ENCODE measurements around the gene TAF4B.

The TAF4B gene

GRCh38 chr18:26277374-26277773 is 51.1 kb downstream of the TAF4B start:
- H3K4me3 ChIP-seq (ENCODE audit: low read length), result no peak overlapping the region

GRCh38 chr18:26279428-26279827 is 53.2 kb downstream of the TAF4B start:
- no peak overlapping the region for H3K4me2 ChIP-seq (ENCODE audit: low read length)
- H3K79me2 ChIP-seq (ENCODE audit: low read length), result no peaks in the 10 kb centered on the region
- peaks cover 15% of the 10 kb centered on the region for H3K36me3 ChIP-seq (replicated peaks; ENCODE audit: low read depth, low read length)
- no peak overlapping the region for H3K9ac ChIP-seq (ENCODE audit: low read length)
- H3K27ac ChIP-seq (ENCODE audit: low read length), result no peak overlapping the region
- no peak overlapping the region for H3K4me3 ChIP-seq (ENCODE audit: low read length)
- H3K27me3 ChIP-seq (ENCODE audit: low read depth, low read length), result no peaks in the 10 kb centered on the region
- no peak overlapping the region for H2AFZ ChIP-seq (ENCODE audit: low read depth, low read length)
- no peaks in the 10 kb centered on the region for H3K4me1 ChIP-seq (ENCODE audit: low read length)
- no peaks in the 10 kb centered on the region for H4K20me1 ChIP-seq (ENCODE audit: insufficient read depth, low read length)
- H3K9me3 ChIP-seq (ENCODE audit: insufficient read depth, low read length), result no peaks in the 10 kb centered on the region
- TF ChIP-seq EZH2phosphoT487 (IDR thresholded peaks at IDR 0.05; ENCODE audit: low read depth), result no peak
- TF ChIP-seq CTCF (IDR thresholded peaks at IDR 0.05; ENCODE audit: low read depth, low read length), result no peak

More at GRCh38 chr18:26277374-26277773, 51.1 kb downstream of the TAF4B start:
- no peak overlapping the region for H3K9ac ChIP-seq (ENCODE audit: low read length)
- no peak overlapping the region for H2AFZ ChIP-seq (ENCODE audit: low read depth, low read length)
- no peaks in the 10 kb centered on the region for H4K20me1 ChIP-seq (ENCODE audit: insufficient read depth, low read length)
- H3K4me1 ChIP-seq (ENCODE audit: low read length), result no peaks in the 10 kb centered on the region
- no peak overlapping the region for H3K27ac ChIP-seq (ENCODE audit: low read length)
- H3K4me2 ChIP-seq (ENCODE audit: low read length), result no peak overlapping the region
- no peak for TF ChIP-seq EZH2phosphoT487 (IDR thresholded peaks at IDR 0.05; ENCODE audit: low read depth)
- TF ChIP-seq CTCF (IDR thresholded peaks at IDR 0.05; ENCODE audit: low read depth, low read length), result no peak
- peaks cover 8% of the 10 kb centered on the region for H3K36me3 ChIP-seq (replicated peaks; ENCODE audit: low read depth, low read length)
- H3K27me3 ChIP-seq (ENCODE audit: low read depth, low read length), result no peaks in the 10 kb centered on the region
- H3K9me3 ChIP-seq (ENCODE audit: insufficient read depth, low read length), result no peaks in the 10 kb centered on the region
- H3K79me2 ChIP-seq (ENCODE audit: low read length), result no peaks in the 10 kb centered on the region

GRCh38 chr18:26286008-26286407 is 59.8 kb downstream of the TAF4B start:
- H3K9me3 ChIP-seq (ENCODE audit: insufficient read depth, low read length), result no peaks in the 10 kb centered on the region
- H4K20me1 ChIP-seq (ENCODE audit: insufficient read depth, low read length), result no peaks in the 10 kb centered on the region; the same call in 1 of the 2 replicates
- no peak overlapping the region for H2AFZ ChIP-seq (ENCODE audit: low read depth, low read length)
- H3K4me2 ChIP-seq (ENCODE audit: low read length), result no peak overlapping the region
- TF ChIP-seq EZH2phosphoT487 (IDR thresholded peaks at IDR 0.05; ENCODE audit: low read depth) (no peak), CTCF (IDR thresholded peaks at IDR 0.05; ENCODE audit: low read depth, low read length) (no peak)
- peaks cover 15% of the 10 kb centered on the region for H3K36me3 ChIP-seq (replicated peaks; ENCODE audit: low read depth, low read length)
- no peak overlapping the region for H3K4me3 ChIP-seq (ENCODE audit: low read length)
- H3K4me1 ChIP-seq (ENCODE audit: low read length), result no peaks in the 10 kb centered on the region
- no peaks in the 10 kb centered on the region for H3K27me3 ChIP-seq (ENCODE audit: low read depth, low read length)
- no peaks in the 10 kb centered on the region for H3K79me2 ChIP-seq (ENCODE audit: low read length)
- H3K27ac ChIP-seq (ENCODE audit: low read length), result no peak overlapping the region
- H3K9ac ChIP-seq (ENCODE audit: low read length), result no peak overlapping the region

GRCh38 chr18:26287644-26288043 is 61.4 kb downstream of the TAF4B start:
- H3K27ac ChIP-seq (ENCODE audit: low read length), result no peak overlapping the region
- peaks cover 13% of the 10 kb centered on the region for H3K36me3 ChIP-seq (replicated peaks; ENCODE audit: low read depth, low read length)
- no peaks in the 10 kb centered on the region; the same call in 1 of the 2 replicates for H3K79me2 ChIP-seq (ENCODE audit: low read length)
- no peaks in the 10 kb centered on the region for H3K27me3 ChIP-seq (ENCODE audit: low read depth, low read length)
- H3K4me1 ChIP-seq (ENCODE audit: low read length), result no peaks in the 10 kb centered on the region
- TF ChIP-seq EZH2phosphoT487 (IDR thresholded peaks at IDR 0.05; ENCODE audit: low read depth), result no peak
- TF ChIP-seq CTCF (IDR thresholded peaks at IDR 0.05; ENCODE audit: low read depth, low read length), result no peak
- H3K9me3 ChIP-seq (ENCODE audit: insufficient read depth, low read length), result no peaks in the 10 kb centered on the region
- no peaks in the 10 kb centered on the region; the same call in 1 of the 2 replicates for H4K20me1 ChIP-seq (ENCODE audit: insufficient read depth, low read length)
- no peak overlapping the region for H3K4me2 ChIP-seq (ENCODE audit: low read length)
- H3K9ac ChIP-seq (ENCODE audit: low read length), result no peak overlapping the region
- H3K4me3 ChIP-seq (ENCODE audit: low read length), result no peak overlapping the region
- H2AFZ ChIP-seq (ENCODE audit: low read depth, low read length), result no peak overlapping the region
